Measurements from ENCODE around the gene ZRANB1. TPM values are rescaled to one million over a fixed set of nuclear protein-coding genes. Genes with fewer than 3 reads are reported as not detected.

Gene ZRANB1
- total and polyA plus RNA-seq, 2 of the 4 experiments (the other 2 are of a cell fraction) = 11.2 to 24.7 TPM

GRCh38 chr10:124963866-124964720, 22.2 kb downstream of the ZRANB1 start:
- Histone ChIP-seq H2AK5ac (ENCODE audit: low read depth, low read length) (peak overlapping the region; percentile 57; the same call in 1 of the 2 replicates), H3K4ac (ENCODE audit: low read depth, low read length) (no peak overlapping the region), H4K8ac (ENCODE audit: low read depth in 2 of 2, low read length in 2 of 2) (no peak overlapping the region), H3K56ac (ENCODE audit: extremely low read depth, insufficient read depth, low read length) (no peak overlapping the region), H3K79me1 (ENCODE audit: low read depth in 1 of 2, low read length in 2 of 2) (peaks cover 45 to 72% of the 10 kb centered on the region in 2 experiments), H3K36me3 (ENCODE audit: control insufficient read depth, insufficient read depth, low read length) (peaks cover 17% of the 10 kb centered on the region), H3K9me3 (ENCODE audit: control insufficient read depth, insufficient read depth, low read length) (no peaks in the 10 kb centered on the region), H2BK5ac (ENCODE audit: low read depth, low read length, poor library complexity, severe bottlenecking) (no peak overlapping the region), H2BK15ac (ENCODE audit: low read depth, low read length) (no peak overlapping the region), H2AFZ (replicated peaks; ENCODE audit: low read length, poor library complexity) (no peak overlapping the region), H3K27ac (ENCODE audit: insufficient read depth, low read length) (no peak overlapping the region), H3K23ac (ENCODE audit: low read depth, low read length) (no peak overlapping the region), H3K4me3 (ENCODE audit: insufficient read depth, low read depth, low read length) (no peak overlapping the region), H2BK20ac (ENCODE audit: low read depth, low read length) (no peak overlapping the region), H3K14ac (replicated peaks; ENCODE audit: low read depth, low read length) (no peak overlapping the region), H2BK120ac (ENCODE audit: low read depth, low read length) (no peak overlapping the region), H4K5ac (ENCODE audit: low read depth, low read length) (no peak overlapping the region), H4K91ac (ENCODE audit: insufficient read depth, low read depth, low read length) (no peak overlapping the region), H3K4me1 (ENCODE audit: control insufficient read depth, insufficient read depth, low read length) (peaks cover 13% of the 10 kb centered on the region), H3K9me1 (ENCODE audit: insufficient read depth, low read length) (peaks cover 17% of the 10 kb centered on the region), H3K27me3 (ENCODE audit: control insufficient read depth, insufficient read depth, low read length) (no peaks in the 10 kb centered on the region), H3K9ac (ENCODE audit: low read depth, low read length) (no peak overlapping the region), H2AK9ac (replicated peaks; ENCODE audit: low read depth, low read length, poor library complexity) (no peak overlapping the region), H3K4me2 (ENCODE audit: low read depth, low read length) (no peak overlapping the region), H3K18ac (ENCODE audit: low read depth, low read length) (no peak overlapping the region), H4K20me1 (ENCODE audit: insufficient read depth, low read length) (peaks cover 86% of the 10 kb centered on the region)
- intact Hi-C loops (cut with micrococcal nuclease) = loop anchor here (5.0 kb wide), 2 partner anchors 47 to 172 kb away; partner anchors contain the start of gene EEF1AKMT2
- POLR2A ChIA-PET (ENCODE audit: unreplicated experiment) = no interaction called here
- TF ChIP-seq RFX5 (IDR thresholded peaks at IDR 0.05; ENCODE audit: low read depth, low read length) = no peak
- TF ChIP-seq CHD1 (IDR thresholded peaks at IDR 0.05; ENCODE audit: low read depth, low read length) = no peak
- TF ChIP-seq USF2 (IDR thresholded peaks at IDR 0.05; ENCODE audit: low read depth, low read length) = no peak
- no peak for TF ChIP-seq NFE2L2 (IDR thresholded peaks at IDR 0.05; ENCODE audit: low read depth, low read length)
- no peak for TF ChIP-seq SMC3 (IDR thresholded peaks at IDR 0.05; ENCODE audit: low read depth, low read length)
- TF ChIP-seq POLR2A (IDR thresholded peaks at IDR 0.05; ENCODE audit: low read depth, low read length) = no peak
- TF ChIP-seq FOS (IDR thresholded peaks at IDR 0.05; ENCODE audit: low read depth, low read length) = no peak
- TF ChIP-seq MAFK (IDR thresholded peaks at IDR 0.05; ENCODE audit: low read depth, low read length) = no peak
- TF ChIP-seq, protein P1, sequence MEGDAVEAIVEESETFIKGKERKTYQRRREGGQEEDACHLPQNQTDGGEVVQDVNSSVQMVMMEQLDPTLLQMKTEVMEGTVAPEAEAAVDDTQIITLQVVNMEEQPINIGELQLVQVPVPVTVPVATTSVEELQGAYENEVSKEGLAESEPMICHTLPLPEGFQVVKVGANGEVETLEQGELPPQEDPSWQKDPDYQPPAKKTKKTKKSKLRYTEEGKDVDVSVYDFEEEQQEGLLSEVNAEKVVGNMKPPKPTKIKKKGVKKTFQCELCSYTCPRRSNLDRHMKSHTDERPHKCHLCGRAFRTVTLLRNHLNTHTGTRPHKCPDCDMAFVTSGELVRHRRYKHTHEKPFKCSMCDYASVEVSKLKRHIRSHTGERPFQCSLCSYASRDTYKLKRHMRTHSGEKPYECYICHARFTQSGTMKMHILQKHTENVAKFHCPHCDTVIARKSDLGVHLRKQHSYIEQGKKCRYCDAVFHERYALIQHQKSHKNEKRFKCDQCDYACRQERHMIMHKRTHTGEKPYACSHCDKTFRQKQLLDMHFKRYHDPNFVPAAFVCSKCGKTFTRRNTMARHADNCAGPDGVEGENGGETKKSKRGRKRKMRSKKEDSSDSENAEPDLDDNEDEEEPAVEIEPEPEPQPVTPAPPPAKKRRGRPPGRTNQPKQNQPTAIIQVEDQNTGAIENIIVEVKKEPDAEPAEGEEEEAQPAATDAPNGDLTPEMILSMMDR (conservative IDR thresholded peaks at IDR 0.05; ENCODE audit: low read depth, low read length) = no peak
- TF ChIP-seq MXI1 (IDR thresholded peaks at IDR 0.05; ENCODE audit: borderline replicate concordance, low read depth, low read length) = no peak
- no peak for TF ChIP-seq BHLHE40 (IDR thresholded peaks at IDR 0.05; ENCODE audit: low read depth, low read length)
- TF ChIP-seq RCOR1 (IDR thresholded peaks at IDR 0.05; ENCODE audit: insufficient replicate concordance, low read length) = no peak
- TF ChIP-seq, protein P2, sequence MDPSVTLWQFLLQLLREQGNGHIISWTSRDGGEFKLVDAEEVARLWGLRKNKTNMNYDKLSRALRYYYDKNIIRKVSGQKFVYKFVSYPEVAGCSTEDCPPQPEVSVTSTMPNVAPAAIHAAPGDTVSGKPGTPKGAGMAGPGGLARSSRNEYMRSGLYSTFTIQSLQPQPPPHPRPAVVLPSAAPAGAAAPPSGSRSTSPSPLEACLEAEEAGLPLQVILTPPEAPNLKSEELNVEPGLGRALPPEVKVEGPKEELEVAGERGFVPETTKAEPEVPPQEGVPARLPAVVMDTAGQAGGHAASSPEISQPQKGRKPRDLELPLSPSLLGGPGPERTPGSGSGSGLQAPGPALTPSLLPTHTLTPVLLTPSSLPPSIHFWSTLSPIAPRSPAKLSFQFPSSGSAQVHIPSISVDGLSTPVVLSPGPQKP (IDR thresholded peaks at IDR 0.05; ENCODE audit: borderline replicate concordance, low read depth, low read length) = no peak
- dilution Hi-C loops (cut with HindIII; ENCODE audit: low sequenced_read_pairs, unreplicated experiment) = no loop called here
- 100% methylated on average over 1 of the region's 7 CpGs; no CpG with 5 or more reads in 1 of the 2 experiments for WGBS, 2 experiments (ENCODE audit: extremely low coverage in 2 of 2, insufficient read length in 1 of 2)
- in situ Hi-C loops (cut with MboI; ENCODE audit: low sequenced_read_pairs) = no loop called here
- CTCF ChIA-PET = no interaction called here
- ATAC-seq (ENCODE audit: low read depth) (no peak), DNase-seq (no peak)
- no TSS peak for BruUV-seq (replicated peaks)

Data from IMR-90 (cell line).